Panc1 (cell line): Measurements from ENCODE around the gene LRRC4B. TPM values are rescaled to one million over a fixed set of nuclear protein-coding genes. Genes with fewer than 3 reads are reported as not detected.

ENCODE experiments used
- ATAC-seq: fragments of 200-7000 bp; cut with Tn5 transposase; 2 replicates; pipeline ENCODE4 v1.9.1; 2020; ENCODE audit warnings: mild to moderate bottlenecking, moderate library complexity
- BruUV-seq: library from RNA; stranded (reverse); fragments of 400-500 nt; replicated peaks from 2 replicates; lab custom pipeline; 2021; lab: Mats Ljungman, UMichigan
- CTCF ChIA-PET: fragments of 300-600 bp; sonication (Branson Sonifier 250); formaldehyde crosslinking; loops from one replicate; lab custom pipeline; 2022; ENCODE audit warnings: antibody characterized with exemption; lab: Charles Lee
- POLR2A ChIA-PET: fragments of 300-600 bp; sonication (Branson Sonifier 250); formaldehyde crosslinking; loops from one replicate; lab custom pipeline; 2022; ENCODE audit warnings: antibody characterized with exemption; lab: Charles Lee
- DNase-seq: peaks from one replicate; pipeline ENCODE4 v3.0.0-alpha.2; 2010; ENCODE audit warnings: low read depth, low spot score
- H3K27ac ChIP-seq: 2 replicates; pipeline ENCODE4 v1.5.1; 2011; ENCODE audit warnings: mild to moderate bottlenecking, low read length, inconsistent platforms
- H3K27me3 ChIP-seq: fragments of 200-500 bp; sonication (Bioruptor generic); 2 replicates; pipeline ENCODE4 v1.6.0; 2014; ENCODE audit warnings: low read length, inconsistent platforms; ENCODE audit not compliant: control insufficient read depth, insufficient read depth
- H3K36me3 ChIP-seq: fragments of 200-500 bp; sonication (Bioruptor generic); 2 replicates; pipeline ENCODE4 v1.5.1; 2014; ENCODE audit warnings: inconsistent platforms, mild to moderate bottlenecking, low read length, moderate library complexity; ENCODE audit not compliant: control insufficient read depth, insufficient read depth
- H3K4me1 ChIP-seq: 2 replicates; pipeline ENCODE4 v1.5.1; 2011; ENCODE audit warnings: inconsistent platforms, mild to moderate bottlenecking, low read length, moderate library complexity; ENCODE audit not compliant: control insufficient read depth, insufficient read depth
- H3K4me3 ChIP-seq, 2 experiments: 2 replicates each; pipeline ENCODE4 v1.5.1; 2011 to 2012; ENCODE audit warnings: low read depth in 2 of 2, low read length in 2 of 2, mild to moderate bottlenecking in 2 of 2, inconsistent platforms in 1 of 2, moderate library complexity in 1 of 2
- H3K9me3 ChIP-seq: fragments of 200-500 bp; sonication (Bioruptor generic); 2 replicates; pipeline ENCODE4 v1.5.1; 2014; ENCODE audit warnings: low read depth, mild to moderate bottlenecking, inconsistent platforms, low read length, moderate library complexity; ENCODE audit not compliant: control insufficient read depth, insufficient read depth
- CTCF ChIP-seq: fragments of 450-650 bp; IDR thresholded peaks from 2 replicates; pipeline ENCODE4 v1.5.1; 2017; ENCODE audit warnings: mild to moderate bottlenecking
- POLR2AphosphoS5 ChIP-seq: IDR thresholded peaks from 2 replicates; pipeline ENCODE4 v1.6.1; 2012; ENCODE audit warnings: mild to moderate bottlenecking, low read depth, low read length, moderate library complexity
- REST ChIP-seq, 2 experiments: IDR thresholded peaks; 2 replicates each; pipeline ENCODE4 v1.6.1; 2011 to 2012; ENCODE audit warnings: low read depth in 2 of 2, control low read depth in 1 of 2, low read length in 1 of 2, mild to moderate bottlenecking in 1 of 2, moderate library complexity in 1 of 2; ENCODE audit not compliant: insufficient read depth in 1 of 2
- SIN3A ChIP-seq: IDR thresholded peaks from 2 replicates; pipeline ENCODE4 v1.6.1; 2012; ENCODE audit warnings: low read depth, mild to moderate bottlenecking, low read length, moderate library complexity, borderline replicate concordance; ENCODE audit not compliant: insufficient read depth
- TCF7L2 ChIP-seq: IDR thresholded peaks from 2 replicates; pipeline ENCODE4 v1.6.1; 2011; ENCODE audit warnings: mild to moderate bottlenecking, low read depth, low read length, inconsistent platforms
- in situ Hi-C: cut with HindIII; loops from 2 replicates; pipeline ENCODE4 v1.10.0; 2016; ENCODE audit warnings: low sequenced_read_pairs, low pct_unique_long_range_greater_than_20kb
- intact Hi-C: fragments of 100-400 bp; cut with micrococcal nuclease; formaldehyde crosslinking; loops from one replicate; pipeline ENCODE4 v1.10.0; 2022; ENCODE audit not compliant: unreplicated experiment
- total RNA-seq: library from RNA; stranded (reverse); gene quantifications from one replicate; pipeline ENCODE4 v1.2.1, GENCODE V29; 2021; ENCODE audit not compliant: unreplicated experiment

LRRC4B gene
- total RNA-seq, 1 experiment from 2014 or later, result 0.57 TPM

GRCh38 chr19:50468818-50469217, 99.4 kb downstream of the LRRC4B start:
- DNase-seq (no peak), ATAC-seq (no peak)
- H3K27ac ChIP-seq, result no peak overlapping the region
- TF ChIP-seq SIN3A, result no peak
- no peak for TF ChIP-seq POLR2AphosphoS5
- no peak for TF ChIP-seq TCF7L2
- TF ChIP-seq REST (IDR thresholded peaks at IDR 0.05; ENCODE audit: insufficient read depth in 1 of 2, low read depth in 2 of 2, low read length in 1 of 2), result no peak
- no peak for TF ChIP-seq CTCF
- H3K4me3 ChIP-seq, result no peak overlapping the region
- H3K9me3 ChIP-seq, result no peaks in the 10 kb centered on the region
- ChIA-PET CTCF (interaction anchor here (0.7 kb wide), 1 partner anchor 88 kb away, joined by 9 read pairs; no protein-coding TSS in a partner anchor), POLR2A (no interaction called here)
- no peaks in the 10 kb centered on the region for H3K4me1 ChIP-seq
- in situ Hi-C loops (no loop called here), intact Hi-C loops (no loop called here)
- H3K36me3 ChIP-seq, result no peaks in the 10 kb centered on the region
- BruUV-seq, result no TSS peak
- H3K27me3 ChIP-seq, result no peaks in the 10 kb centered on the region

- POLR2A ChIA-PET, result no interaction called here
- intact Hi-C loops, result no loop called here
- BruUV-seq, result no TSS peak
Measured at GRCh38 chr19:50467566-50467965, 100.7 kb downstream of the LRRC4B start.

More at GRCh38 chr19:50467566-50467965, 100.7 kb downstream of the LRRC4B start:
- in situ Hi-C loops, result no loop called here
- no peaks in the 10 kb centered on the region for H3K9me3 ChIP-seq
- TF ChIP-seq SIN3A, result no peak
- TF ChIP-seq REST (IDR thresholded peaks at IDR 0.05; ENCODE audit: insufficient read depth in 1 of 2, low read depth in 2 of 2, low read length in 1 of 2), result no peak
- TF ChIP-seq CTCF, result no peak
- TF ChIP-seq POLR2AphosphoS5, result no peak
- no peak for TF ChIP-seq TCF7L2
- H3K4me1 ChIP-seq, result no peaks in the 10 kb centered on the region
- DNase-seq, result no peak
- no peak overlapping the region for H3K27ac ChIP-seq
- no peak for ATAC-seq
- no peaks in the 10 kb centered on the region for H3K36me3 ChIP-seq
- CTCF ChIA-PET, result no interaction called here
- no peak overlapping the region for H3K4me3 ChIP-seq
- no peaks in the 10 kb centered on the region for H3K27me3 ChIP-seq

Other genes with a start within 250 kb of the LRRC4B start
- 10.8 TPM for gene KCNC3, start 239.1 kb downstream of the LRRC4B start, total RNA-seq
- gene NAPSA, start 202.8 kb downstream of the LRRC4B start, total RNA-seq, result 2.5 TPM
- gene NR1H2, start 192.0 kb downstream of the LRRC4B start, total RNA-seq, result 55.8 TPM
- 71.7 TPM for gene POLD1, start 184.1 kb downstream of the LRRC4B start, total RNA-seq
- gene SPIB, start 149.5 kb downstream of the LRRC4B start, total RNA-seq, result not detected
- 0.18 TPM for gene MYBPC2, start 135.5 kb downstream of the LRRC4B start, total RNA-seq
- 66.7 TPM for gene EMC10, start 91.9 kb downstream of the LRRC4B start, total RNA-seq
- 2.0 TPM for gene GARIN5A, start 91.6 kb downstream of the LRRC4B start, total RNA-seq
- gene JOSD2, start 57.2 kb downstream of the LRRC4B start, total RNA-seq, result 51.8 TPM
- gene ASPDH, start 54.5 kb downstream of the LRRC4B start, total RNA-seq, result not detected
- gene SYT3, start 71.4 kb upstream of the LRRC4B start, total RNA-seq, result not detected
- 0.98 TPM for gene C19orf81, start 81.0 kb upstream of the LRRC4B start, total RNA-seq
- not detected for gene SHANK1, start 151.4 kb upstream of the LRRC4B start, total RNA-seq
- not detected for gene CLEC11A, start 154.9 kb upstream of the LRRC4B start, total RNA-seq
- gene GPR32, start 202.0 kb upstream of the LRRC4B start, total RNA-seq, result not detected
- not detected for gene ACP4, start 222.0 kb upstream of the LRRC4B start, total RNA-seq